HG02870 (cell line): ENCODE measurements around the gene AKR1B1.

Experiments used
- ATAC-seq: cut with Tn5 transposase; IDR thresholded peaks from one replicate; pipeline ENCODE4 v1.9.1; 2021; ENCODE audit warnings: mild to moderate bottlenecking, moderate library complexity; ENCODE audit not compliant: unreplicated experiment

Gene AKR1B1

GRCh38 chr7:134470864-134471263, 12.0 kb upstream of the AKR1B1 start:
- no peak for ATAC-seq

- ATAC-seq = no peak
These were observed 10.7 kb upstream of the AKR1B1 start for GRCh38 chr7:134469622-134470021.

- ATAC-seq = no peak
These were observed 9.6 kb upstream of the AKR1B1 start for GRCh38 chr7:134468475-134468874.

- ATAC-seq = no peak
These were observed 9.2 kb upstream of the AKR1B1 start for GRCh38 chr7:134468054-134468453.

GRCh38 chr7:134465491-134465890, 6.6 kb upstream of the AKR1B1 start:
- no peak for ATAC-seq

GRCh38 chr7:134464496-134464895, 5.6 kb upstream of the AKR1B1 start:
- ATAC-seq = no peak

- no peak for ATAC-seq
These were observed 4.9 kb upstream of the AKR1B1 start for GRCh38 chr7:134463751-134464150.

GRCh38 chr7:134462337-134462925, 3.5 kb upstream of the AKR1B1 start:
- ATAC-seq = no peak

- ATAC-seq = no peak
These were observed 3.0 kb upstream of the AKR1B1 start for GRCh38 chr7:134461916-134462315.

- ATAC-seq = no peak
These were observed 1.1 kb upstream of the AKR1B1 start for GRCh38 chr7:134459981-134460380.

GRCh38 chr7:134458341-134458805, 527 bp downstream of the AKR1B1 start:
- ATAC-seq = peak; percentile 32

GRCh38 chr7:134457210-134457609, 1.7 kb downstream of the AKR1B1 start:
- no peak for ATAC-seq

- no peak for ATAC-seq
These were observed 4.6 kb downstream of the AKR1B1 start for GRCh38 chr7:134454277-134454676.

GRCh38 chr7:134453518-134453917, 5.4 kb downstream of the AKR1B1 start:
- ATAC-seq = no peak

GRCh38 chr7:134452991-134453473, 5.9 kb downstream of the AKR1B1 start:
- ATAC-seq = no peak

- ATAC-seq = no peak
These were observed 6.5 kb downstream of the AKR1B1 start for GRCh38 chr7:134452419-134452838.

GRCh38 chr7:134451656-134452055, 7.2 kb downstream of the AKR1B1 start:
- no peak for ATAC-seq

- no peak for ATAC-seq
These were observed 8.5 kb downstream of the AKR1B1 start for GRCh38 chr7:134450294-134451000.

GRCh38 chr7:134449680-134450079, 9.2 kb downstream of the AKR1B1 start:
- no peak for ATAC-seq

- no peak for ATAC-seq
These were observed 10.3 kb downstream of the AKR1B1 start for GRCh38 chr7:134448356-134449229.

- no peak for ATAC-seq
These were observed 11.5 kb downstream of the AKR1B1 start for GRCh38 chr7:134447383-134447782.
